Esophagus muscularis mucosa (tissue), 4 donors: ENCODE measurements around the gene RBP3.

Source experiments
- EP300 ChIP-seq: sonication (generic); formaldehyde crosslinking; IDR thresholded peaks from one replicate; pipeline ENCODE4 v1.6.1; 2017; ENCODE audit warnings: antibody characterized with exemption
- POLR2AphosphoS5 ChIP-seq, 2 donors: sonication (generic); formaldehyde crosslinking; IDR thresholded peaks; one replicate each; pipeline ENCODE4 v1.6.1; 2017; ENCODE audit warnings: antibody characterized with exemption in 2 of 2
- TF ChIP-seq, protein P1 (sequence below), 3 experiments: fragments of 200-600 bp in 2 of 3; fragments of 450-650 bp in 1 of 3; sonication (generic) in 2 of 3; IDR thresholded peaks; one replicate each; pipeline ENCODE4 v1.5.1; 2017 to 2019; ENCODE audit warnings: antibody characterized with exemption in 3 of 3, mild to moderate bottlenecking in 2 of 3, moderate library complexity in 1 of 3

DNA sequence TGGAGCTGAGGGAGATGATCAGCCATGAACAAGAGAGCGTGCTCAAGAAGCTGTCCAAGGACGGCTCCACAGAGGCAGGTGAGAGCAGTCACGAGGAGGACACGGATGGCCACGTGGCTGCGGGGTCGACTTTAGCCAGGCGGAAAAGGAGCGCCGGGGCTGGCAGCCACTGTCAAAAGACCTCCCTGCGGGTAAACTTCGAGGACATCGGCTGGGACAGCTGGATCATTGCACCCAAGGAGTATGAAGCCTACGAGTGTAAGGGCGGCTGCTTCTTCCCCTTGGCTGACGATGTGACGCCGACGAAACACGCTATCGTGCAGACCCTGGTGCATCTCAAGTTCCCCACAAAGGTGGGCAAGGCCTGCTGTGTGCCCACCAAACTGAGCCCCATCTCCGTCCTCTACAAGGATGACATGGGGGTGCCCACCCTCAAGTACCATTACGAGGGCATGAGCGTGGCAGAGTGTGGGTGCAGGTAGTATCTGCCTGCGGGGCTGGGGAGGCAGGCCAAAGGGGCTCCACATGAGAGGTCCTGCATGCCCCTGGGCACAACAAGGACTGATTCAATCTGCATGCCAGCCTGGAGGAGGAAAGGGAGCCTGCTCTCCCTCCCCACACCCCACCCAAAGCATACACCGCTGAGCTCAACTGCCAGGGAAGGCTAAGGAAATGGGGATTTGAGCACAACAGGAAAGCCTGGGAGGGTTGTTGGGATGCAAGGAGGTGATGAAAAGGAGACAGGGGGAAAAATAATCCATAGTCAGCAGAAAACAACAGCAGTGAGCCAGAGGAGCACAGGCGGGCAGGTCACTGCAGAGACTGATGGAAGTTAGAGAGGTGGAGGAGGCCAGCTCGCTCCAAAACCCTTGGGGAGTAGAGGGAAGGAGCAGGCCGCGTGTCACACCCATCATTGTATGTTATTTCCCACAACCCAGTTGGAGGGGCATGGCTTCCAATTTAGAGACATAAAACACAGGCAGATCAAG lies 22.6 kb upstream of the RBP3 start:
- TF ChIP-seq EP300 (no peak), POLR2AphosphoS5 (IDR thresholded peaks at IDR 0.05) (no peak)
- TF ChIP-seq, protein P1, sequence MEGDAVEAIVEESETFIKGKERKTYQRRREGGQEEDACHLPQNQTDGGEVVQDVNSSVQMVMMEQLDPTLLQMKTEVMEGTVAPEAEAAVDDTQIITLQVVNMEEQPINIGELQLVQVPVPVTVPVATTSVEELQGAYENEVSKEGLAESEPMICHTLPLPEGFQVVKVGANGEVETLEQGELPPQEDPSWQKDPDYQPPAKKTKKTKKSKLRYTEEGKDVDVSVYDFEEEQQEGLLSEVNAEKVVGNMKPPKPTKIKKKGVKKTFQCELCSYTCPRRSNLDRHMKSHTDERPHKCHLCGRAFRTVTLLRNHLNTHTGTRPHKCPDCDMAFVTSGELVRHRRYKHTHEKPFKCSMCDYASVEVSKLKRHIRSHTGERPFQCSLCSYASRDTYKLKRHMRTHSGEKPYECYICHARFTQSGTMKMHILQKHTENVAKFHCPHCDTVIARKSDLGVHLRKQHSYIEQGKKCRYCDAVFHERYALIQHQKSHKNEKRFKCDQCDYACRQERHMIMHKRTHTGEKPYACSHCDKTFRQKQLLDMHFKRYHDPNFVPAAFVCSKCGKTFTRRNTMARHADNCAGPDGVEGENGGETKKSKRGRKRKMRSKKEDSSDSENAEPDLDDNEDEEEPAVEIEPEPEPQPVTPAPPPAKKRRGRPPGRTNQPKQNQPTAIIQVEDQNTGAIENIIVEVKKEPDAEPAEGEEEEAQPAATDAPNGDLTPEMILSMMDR (IDR thresholded peaks at IDR 0.05) = no peak
